CD14-positive monocyte (primary cell): ENCODE results near the gene MRPL27. TPM values are rescaled to one million over a fixed set of nuclear protein-coding genes. Genes with fewer than 3 reads are reported as not detected.

Experiments
- DNase-seq, 3 donors: peaks; one replicate each; pipeline ENCODE4 v3.0.0-alpha.2; 2011 to 2022
- H2AFZ ChIP-seq: 2 replicates; pipeline ENCODE4 v1.6.0; 2012; ENCODE audit warnings: mild to moderate bottlenecking, low read depth, low read length, inconsistent platforms; ENCODE audit not compliant: insufficient read depth, poor library complexity, severe bottlenecking
- H3K27ac ChIP-seq, 2 donors: 1 replicate in 1 of 2; 2 replicates in 1 of 2; pipeline ENCODE4 v1.5.1; 2012 to 2013; ENCODE audit warnings: low read length in 2 of 2, control low read depth in 1 of 2, inconsistent platforms in 1 of 2, low read depth in 1 of 2, mild to moderate bottlenecking in 1 of 2
- H3K27me3 ChIP-seq, 2 donors: one replicate each; pipeline versions ENCODE4 v1.6.0 to v1.6.1; 2011 to 2013; ENCODE audit warnings: low read length in 2 of 2; ENCODE audit not compliant: control insufficient read depth in 2 of 2, insufficient read depth in 2 of 2
- H3K36me3 ChIP-seq, 2 donors: replicated peaks in 1 of 2; 1 replicate in 1 of 2; 2 replicates in 1 of 2; pipeline versions ENCODE4 v1.5.1 to v1.6.1; 2012 to 2013; ENCODE audit warnings: low read length in 2 of 2, control low read depth in 1 of 2, inconsistent platforms in 1 of 2, mild to moderate bottlenecking in 1 of 2; ENCODE audit not compliant: insufficient read depth in 2 of 2, control insufficient read depth in 1 of 2
- H3K4me1 ChIP-seq, 2 donors: 1 replicate in 1 of 2; 2 replicates in 1 of 2; pipeline versions ENCODE4 v1.5.1 to v1.6.1; 2012 to 2013; ENCODE audit warnings: low read length in 2 of 2, control low read depth in 1 of 2, inconsistent platforms in 1 of 2, mild to moderate bottlenecking in 1 of 2, moderate library complexity in 1 of 2; ENCODE audit not compliant: insufficient read depth in 2 of 2, control insufficient read depth in 1 of 2
- H3K4me2 ChIP-seq: replicated peaks from 2 replicates; pipeline ENCODE3; 2012; ENCODE audit warnings: low read length, moderate library complexity, mild to moderate bottlenecking; ENCODE audit not compliant: poor library complexity, severe bottlenecking; ENCODE audit errors: extremely low read depth
- H3K4me3 ChIP-seq, 3 experiments: fragments of 200-600 bp in 1 of 3; sonication (generic) in 1 of 3; replicated peaks in 1 of 3; 1 replicate in 2 of 3; 2 replicates in 1 of 3; pipeline ENCODE4 v1.5.1; 2011 to 2013; ENCODE audit warnings: low read length in 3 of 3, mild to moderate bottlenecking in 3 of 3, control low read depth in 2 of 3, low read depth in 2 of 3, inconsistent platforms in 1 of 3, moderate library complexity in 1 of 3
- H3K79me2 ChIP-seq: 2 replicates; pipeline ENCODE4 v1.6.0; 2012; ENCODE audit warnings: mild to moderate bottlenecking, control low read depth, inconsistent platforms, low read length, moderate library complexity; ENCODE audit not compliant: insufficient read depth
- H3K9ac ChIP-seq: 2 replicates; pipeline ENCODE4 v1.6.0; 2017; ENCODE audit warnings: low read length, mild to moderate bottlenecking; ENCODE audit not compliant: insufficient read depth, poor library complexity, severe bottlenecking
- H3K9me3 ChIP-seq, 2 donors: replicated peaks in 1 of 2; 1 replicate in 1 of 2; 2 replicates in 1 of 2; pipeline versions ENCODE4 v1.5.1 to v1.6.1; 2012 to 2013; ENCODE audit warnings: low read length in 2 of 2, control low read depth in 1 of 2; ENCODE audit not compliant: control insufficient read depth in 1 of 2, insufficient read depth in 1 of 2
- H4K20me1 ChIP-seq: 2 replicates; pipeline ENCODE4 v1.6.0; 2012; ENCODE audit warnings: mild to moderate bottlenecking, low read length, control low read depth, moderate library complexity; ENCODE audit not compliant: insufficient read depth
- H3K27ac Mint-ChIP-seq, 7 donors: one replicate each; pipeline ENCODE4 v1.8.0; 2020; ENCODE audit warnings: mild to moderate bottlenecking in 7 of 7, mixed read lengths in 7 of 7, moderate library complexity in 6 of 7, inconsistent platforms in 2 of 7
- H3K27me3 Mint-ChIP-seq, 3 donors: one replicate each; pipeline ENCODE4 v1.8.0; 2021 to 2022; ENCODE audit warnings: low read depth in 3 of 3, mild to moderate bottlenecking in 3 of 3, mixed read lengths in 3 of 3, moderate library complexity in 3 of 3, inconsistent platforms in 1 of 3
- H3K36me3 Mint-ChIP-seq, 2 donors: one replicate each; pipeline ENCODE4 v1.8.0; 2020; ENCODE audit warnings: mixed read lengths in 2 of 2, inconsistent platforms in 1 of 2, mild to moderate bottlenecking in 1 of 2
- H3K4me1 Mint-ChIP-seq: one replicate; pipeline ENCODE4 v1.8.0; 2020; ENCODE audit warnings: mild to moderate bottlenecking, mixed read lengths
- H3K4me3 Mint-ChIP-seq, 2 donors: one replicate each; pipeline ENCODE4 v1.8.0; 2020; ENCODE audit warnings: mild to moderate bottlenecking in 2 of 2, mixed read lengths in 2 of 2, moderate library complexity in 1 of 2
- H3K9me3 Mint-ChIP-seq, 7 donors: one replicate each; pipeline ENCODE4 v1.8.0; 2020 to 2022; ENCODE audit warnings: mixed read lengths in 7 of 7, mild to moderate bottlenecking in 6 of 7, moderate library complexity in 6 of 7, inconsistent platforms in 2 of 7
- WGBS: methylation state at CpG from one replicate; pipeline ENCODE4 v1.1.5; 2013; ENCODE audit warnings: missing lambda C conversion rate; ENCODE audit not compliant: insufficient coverage; 5-methylcytosine and 5-hydroxymethylcytosine counted together
- intact Hi-C, 2 donors: fragments of 100-400 bp; cut with micrococcal nuclease; formaldehyde crosslinking; loops; one replicate each; pipeline versions ENCODE4 v1.15.0 to v1.15.1; 2023
- polyA plus RNA-seq, 3 donors: library from polyadenylated mRNA; depleted of rRNA in 1 of 3; unstranded in 2 of 3; stranded (reverse) in 1 of 3; fragments of 300-500 nt in 2 of 3; fragments of >200 nt in 1 of 3; fragmentation: Illumina TruSeq in 2 of 3; gene quantifications; 1 replicate in 2 of 3; 2 replicates in 1 of 3; pipeline ENCODE4 v1.2.3, GENCODE V29; 2012 to 2021
- TF ChIP-seq, protein P1 (sequence below): fragments of 200-600 bp; IDR thresholded peaks from one replicate; pipeline ENCODE4 v1.8.0; 2022; ENCODE audit warnings: antibody characterized with exemption, mild to moderate bottlenecking

MRPL27 gene
- polyA plus RNA-seq, 3 donors = 33.2 to 82.3 (median 75.3) TPM

DNA sequence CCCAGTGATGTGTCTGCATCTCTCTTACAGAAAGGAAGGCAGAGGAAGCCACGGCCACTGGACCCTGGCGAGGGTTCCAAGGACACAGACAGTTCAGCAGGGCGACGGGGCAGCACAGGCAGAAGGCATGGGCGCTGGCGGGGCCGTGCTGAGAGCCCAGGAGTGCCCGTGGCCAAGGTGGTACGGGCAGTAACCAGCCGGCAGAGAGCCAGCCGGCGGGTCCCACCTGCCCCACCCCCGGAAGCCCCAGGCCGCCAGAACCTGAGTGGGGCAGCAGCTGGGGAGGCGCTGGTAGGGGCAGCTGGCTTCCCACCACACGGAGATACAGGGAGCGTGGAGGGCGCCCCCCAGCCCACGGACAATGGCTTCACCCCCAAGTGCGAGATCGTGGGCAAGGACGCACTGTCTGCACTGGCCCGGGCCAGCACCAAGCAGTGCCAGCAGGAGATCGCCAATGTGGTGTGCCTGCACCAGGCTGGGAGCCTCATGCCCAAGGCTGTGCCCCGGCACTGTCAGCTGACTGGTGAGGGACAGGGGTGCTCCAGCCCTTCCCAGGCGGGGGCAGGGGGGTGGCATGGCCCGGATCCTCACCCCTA, 19.3 kb downstream of the MRPL27 start:
- H3K4me1 Mint-ChIP-seq = peaks cover 2% of the 10 kb centered on the region
- DNase-seq = no peak
- no peaks in the 10 kb centered on the region for H3K9me3 Mint-ChIP-seq
- H2AFZ ChIP-seq = no peak overlapping the region
- intact Hi-C loops = no loop called here
- H3K36me3 ChIP-seq = peaks cover 47 to 57% of the 10 kb centered on the region in 2 donors
- H3K79me2 ChIP-seq = no peaks in the 10 kb centered on the region
- peaks cover 53% of the 10 kb centered on the region in 2 donors for H3K36me3 Mint-ChIP-seq
- no peak overlapping the region for H3K27ac Mint-ChIP-seq
- no peak overlapping the region for H3K4me3 Mint-ChIP-seq
- TF ChIP-seq, protein P1, sequence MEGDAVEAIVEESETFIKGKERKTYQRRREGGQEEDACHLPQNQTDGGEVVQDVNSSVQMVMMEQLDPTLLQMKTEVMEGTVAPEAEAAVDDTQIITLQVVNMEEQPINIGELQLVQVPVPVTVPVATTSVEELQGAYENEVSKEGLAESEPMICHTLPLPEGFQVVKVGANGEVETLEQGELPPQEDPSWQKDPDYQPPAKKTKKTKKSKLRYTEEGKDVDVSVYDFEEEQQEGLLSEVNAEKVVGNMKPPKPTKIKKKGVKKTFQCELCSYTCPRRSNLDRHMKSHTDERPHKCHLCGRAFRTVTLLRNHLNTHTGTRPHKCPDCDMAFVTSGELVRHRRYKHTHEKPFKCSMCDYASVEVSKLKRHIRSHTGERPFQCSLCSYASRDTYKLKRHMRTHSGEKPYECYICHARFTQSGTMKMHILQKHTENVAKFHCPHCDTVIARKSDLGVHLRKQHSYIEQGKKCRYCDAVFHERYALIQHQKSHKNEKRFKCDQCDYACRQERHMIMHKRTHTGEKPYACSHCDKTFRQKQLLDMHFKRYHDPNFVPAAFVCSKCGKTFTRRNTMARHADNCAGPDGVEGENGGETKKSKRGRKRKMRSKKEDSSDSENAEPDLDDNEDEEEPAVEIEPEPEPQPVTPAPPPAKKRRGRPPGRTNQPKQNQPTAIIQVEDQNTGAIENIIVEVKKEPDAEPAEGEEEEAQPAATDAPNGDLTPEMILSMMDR = no peak
- H3K4me2 ChIP-seq = no peak overlapping the region
- 98% methylated on average over 24 of the region's 27 CpGs for whole genome bisulfite sequencing
- peaks cover 0 to 1% (median 0%) of the 10 kb centered on the region in 3 donors for H3K27me3 Mint-ChIP-seq
- no peak overlapping the region for H3K9ac ChIP-seq
- no peaks in the 10 kb centered on the region for H3K9me3 ChIP-seq
- no peak overlapping the region for H3K4me3 ChIP-seq
- H3K27ac ChIP-seq = no peak overlapping the region
- no peaks in the 10 kb centered on the region for H3K4me1 ChIP-seq
- H4K20me1 ChIP-seq = peaks cover 13% of the 10 kb centered on the region
- H3K27me3 ChIP-seq = no peaks in the 10 kb centered on the region

DNA sequence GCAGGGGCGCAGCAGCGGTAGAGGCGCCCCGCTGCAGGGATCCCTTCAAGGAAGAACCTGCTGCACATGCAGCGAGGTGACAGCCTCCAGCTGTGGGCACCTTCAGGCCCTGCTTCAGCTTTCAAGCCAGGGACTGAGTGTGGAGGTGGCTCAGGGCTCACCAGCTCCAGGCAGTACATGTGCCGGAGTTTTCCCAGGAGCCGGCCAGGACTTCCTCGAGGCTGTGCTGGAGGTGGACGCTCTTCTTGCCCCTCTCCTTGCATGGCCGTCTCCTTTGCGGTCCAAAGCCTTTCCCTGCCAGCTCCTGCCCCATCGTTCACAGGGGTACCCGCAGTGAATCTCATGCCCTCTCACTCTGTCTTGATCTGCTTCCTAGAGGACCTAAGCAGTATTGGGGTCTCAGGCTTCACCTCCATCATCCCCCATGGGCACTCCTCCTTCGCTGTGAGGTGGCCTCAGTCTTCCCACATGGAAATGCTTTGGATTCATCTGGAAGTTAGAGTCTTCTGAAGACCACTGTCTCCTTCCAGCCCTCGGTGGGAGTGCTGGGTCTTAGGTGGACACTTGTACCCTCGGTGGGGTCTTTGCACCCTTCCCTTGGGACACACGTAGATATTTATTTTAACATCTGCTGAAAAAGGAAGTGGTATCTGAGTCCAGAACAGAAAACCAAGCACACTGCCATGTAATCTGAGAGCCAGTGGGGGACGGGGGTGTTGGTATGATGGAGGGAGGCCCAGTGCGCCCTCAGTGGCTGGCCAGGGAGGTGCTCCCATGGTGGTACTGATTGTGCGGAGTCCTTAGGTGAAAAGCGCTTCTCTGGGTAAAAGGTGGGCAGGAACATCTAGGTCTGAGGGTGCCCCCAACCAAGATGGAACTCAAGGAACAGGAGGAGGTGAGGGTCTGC, 20.0 kb downstream of the MRPL27 start:
- H3K4me2 ChIP-seq = no peak overlapping the region
- no peaks in the 10 kb centered on the region for H3K27me3 ChIP-seq
- H3K4me3 ChIP-seq = no peak overlapping the region
- H3K36me3 ChIP-seq = peaks cover 40 to 50% of the 10 kb centered on the region in 2 donors
- DNase-seq = no peak
- H2AFZ ChIP-seq = no peak overlapping the region
- H3K27ac Mint-ChIP-seq = peak overlapping the region in 1 of 7 donors; percentile 73
- H3K79me2 ChIP-seq = no peaks in the 10 kb centered on the region
- intact Hi-C loops = no loop called here
- TF ChIP-seq, protein P1 = no peak
- no peaks in the 10 kb centered on the region for H3K4me1 ChIP-seq
- no peaks in the 10 kb centered on the region for H3K9me3 Mint-ChIP-seq
- H3K4me1 Mint-ChIP-seq = peaks cover 9% of the 10 kb centered on the region
- no peaks in the 10 kb centered on the region for H3K9me3 ChIP-seq
- no peak overlapping the region for H3K9ac ChIP-seq
- peaks cover 13% of the 10 kb centered on the region for H4K20me1 ChIP-seq
- H3K27ac ChIP-seq = no peak overlapping the region
- WGBS = 91% methylated on average over 19 of the region's 21 CpGs
- H3K4me3 Mint-ChIP-seq = no peak overlapping the region
- peaks cover 46 to 49% of the 10 kb centered on the region in 2 donors for H3K36me3 Mint-ChIP-seq
- H3K27me3 Mint-ChIP-seq = peaks cover 0 to 2% (median 1%) of the 10 kb centered on the region in 3 donors
